ENCODE data around the gene TMEM132A. TPM values are rescaled to one million over a fixed set of nuclear protein-coding genes. Genes with fewer than 3 reads are reported as not detected.

The TMEM132A gene
- total RNA-seq, 2 donors from 2014 or later: 9.3 to 12.2 TPM

DNA sequence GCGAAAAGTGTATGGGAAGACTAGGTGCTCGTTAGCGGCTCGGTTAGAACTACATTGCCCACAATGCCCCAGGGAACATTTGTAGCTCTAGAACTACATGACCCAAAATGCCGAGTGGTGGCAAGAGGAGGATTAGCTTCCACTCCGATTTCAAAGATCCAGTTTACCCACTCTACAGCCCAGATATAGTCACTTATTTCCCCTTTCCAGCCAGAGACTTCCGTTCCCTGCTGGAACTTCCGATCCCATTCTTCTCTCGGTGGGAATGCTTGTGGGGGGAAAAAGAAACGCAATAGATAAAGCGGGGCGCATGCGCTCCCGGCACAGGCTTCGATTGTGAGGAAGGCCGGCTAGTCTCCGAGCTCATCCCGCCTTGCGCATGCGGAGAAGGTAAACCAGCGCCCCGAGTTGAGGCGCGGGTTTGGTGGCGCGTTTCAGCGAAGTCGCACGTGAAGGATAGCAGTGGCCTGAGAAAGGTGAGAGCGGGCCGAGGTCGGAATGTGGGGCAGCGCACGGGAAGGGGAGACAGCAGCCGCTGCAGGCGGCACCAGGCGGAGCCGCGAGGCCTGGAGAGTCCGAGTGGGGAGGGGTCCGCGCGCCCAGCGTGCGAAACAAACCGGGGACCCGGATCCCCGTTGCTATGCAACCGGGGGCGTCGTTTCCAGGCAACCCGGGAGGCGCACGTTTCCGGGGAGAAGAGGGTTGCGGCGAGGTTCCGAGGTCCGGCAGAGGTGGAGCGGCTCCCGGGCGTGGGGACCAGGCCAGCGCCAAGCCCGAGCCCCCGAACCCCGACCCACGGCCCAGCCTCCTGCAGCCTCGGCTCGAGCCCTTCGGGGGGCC is 10.2 kb upstream of the TMEM132A start, which contains the start of gene TMEM109:
TMEM109 (plus strand) TSS at position 366 of the 840 bp plus-strand sequence. CDS start 5,536 bp downstream, outside the sequence.
- TF ChIP-seq, protein P1, sequence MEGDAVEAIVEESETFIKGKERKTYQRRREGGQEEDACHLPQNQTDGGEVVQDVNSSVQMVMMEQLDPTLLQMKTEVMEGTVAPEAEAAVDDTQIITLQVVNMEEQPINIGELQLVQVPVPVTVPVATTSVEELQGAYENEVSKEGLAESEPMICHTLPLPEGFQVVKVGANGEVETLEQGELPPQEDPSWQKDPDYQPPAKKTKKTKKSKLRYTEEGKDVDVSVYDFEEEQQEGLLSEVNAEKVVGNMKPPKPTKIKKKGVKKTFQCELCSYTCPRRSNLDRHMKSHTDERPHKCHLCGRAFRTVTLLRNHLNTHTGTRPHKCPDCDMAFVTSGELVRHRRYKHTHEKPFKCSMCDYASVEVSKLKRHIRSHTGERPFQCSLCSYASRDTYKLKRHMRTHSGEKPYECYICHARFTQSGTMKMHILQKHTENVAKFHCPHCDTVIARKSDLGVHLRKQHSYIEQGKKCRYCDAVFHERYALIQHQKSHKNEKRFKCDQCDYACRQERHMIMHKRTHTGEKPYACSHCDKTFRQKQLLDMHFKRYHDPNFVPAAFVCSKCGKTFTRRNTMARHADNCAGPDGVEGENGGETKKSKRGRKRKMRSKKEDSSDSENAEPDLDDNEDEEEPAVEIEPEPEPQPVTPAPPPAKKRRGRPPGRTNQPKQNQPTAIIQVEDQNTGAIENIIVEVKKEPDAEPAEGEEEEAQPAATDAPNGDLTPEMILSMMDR (IDR thresholded peaks at IDR 0.05): peak in 3 of 7 experiments; percentile 24 to 30 (median 28)
- TF ChIP-seq POLR2A (IDR thresholded peaks at IDR 0.05): peak in 2 of 3 donors; percentile 67 to 72
- intact Hi-C loops (cut with DNase I): no loop called here
- ATAC-seq: peak; percentile 85
- Histone ChIP-seq H3K27ac (peak within 1 kb of the TSS; percentile 68 to 92 (median 86)), H3K36me3 (replicated peaks in 1 of 2; ENCODE audit: insufficient read depth in 1 of 2, low read depth in 2 of 2) (no peaks in the 10 kb centered on the region), H3K27me3 (no peaks in the 10 kb centered on the region), H3K4me1 (peaks cover 39% of the 10 kb centered on the region), H3K9me3 (no peaks in the 10 kb centered on the region), H3K4me3 (peak within 1 kb of the TSS; percentile 77 to 79)
- 1% methylated on average over 34 to 68 of the region's 70 CpGs for WGBS, 2 donors
- peak; percentile 81 to 90 (median 90) for DNase-seq

DNA sequence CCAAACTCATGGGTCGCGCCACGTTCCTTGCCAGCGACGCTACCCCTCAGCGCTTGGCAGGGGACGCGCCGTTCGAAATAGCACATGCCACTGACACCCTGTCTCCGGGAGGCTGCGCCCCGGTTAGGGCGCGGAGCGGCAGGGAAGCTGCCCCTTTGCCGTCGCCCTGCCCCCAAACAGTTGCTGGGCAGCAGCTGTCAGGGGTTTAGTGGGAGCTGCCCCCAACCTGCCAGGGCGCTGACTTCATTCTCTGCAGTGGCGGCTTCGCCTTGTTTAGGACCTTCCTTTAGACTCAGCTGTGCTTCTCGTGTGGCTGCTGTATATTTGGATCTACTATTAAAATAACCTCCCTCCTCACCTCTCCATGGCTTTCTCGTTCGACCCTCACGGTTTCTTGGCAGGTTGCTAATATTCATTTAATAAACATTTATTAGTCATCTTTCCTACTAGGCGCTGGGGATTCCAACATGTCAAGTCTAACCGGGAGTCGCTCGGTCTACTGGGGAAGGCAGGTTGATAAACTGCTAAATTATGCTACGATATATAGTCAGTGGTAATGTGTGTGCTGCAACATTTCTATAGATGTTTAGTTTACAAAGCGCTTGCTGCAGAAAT is 9.5 kb upstream of the TMEM132A start:
- TF ChIP-seq, protein P1 (IDR thresholded peaks at IDR 0.05): no peak
- TF ChIP-seq POLR2A (IDR thresholded peaks at IDR 0.05): no peak

GRCh38 chr11:60915248-60915914 is 8.9 kb upstream of the TMEM132A start:
- H3K4me1 ChIP-seq: peaks cover 39% of the 10 kb centered on the region
- DNase-seq: peak; percentile 50 to 68 (median 66)
- H3K27ac ChIP-seq: peak overlapping the region; percentile 50 to 92 (median 86)
- intact Hi-C loops (cut with DNase I): no loop called here
- ATAC-seq: peak; percentile 14
- peak overlapping the region in 1 of 2 donors; percentile 8 for H3K4me3 ChIP-seq
- TF ChIP-seq, protein P1 (IDR thresholded peaks at IDR 0.05): peak in 3 of 7 experiments; percentile 21 to 31 (median 24)
- TF ChIP-seq POLR2A (IDR thresholded peaks at IDR 0.05): no peak
- no peaks in the 10 kb centered on the region for H3K9me3 ChIP-seq
- H3K36me3 ChIP-seq (replicated peaks in 1 of 2; ENCODE audit: insufficient read depth in 1 of 2, low read depth in 2 of 2): peaks cover 1 to 5% of the 10 kb centered on the region in 2 donors
- 7 to 8% methylated on average over 17 of the region's 17 CpGs for WGBS, 2 donors
- H3K27me3 ChIP-seq: no peaks in the 10 kb centered on the region

More for the DNA sequence above, 9.5 kb upstream of the TMEM132A start:
- Histone ChIP-seq H3K9me3 (no peaks in the 10 kb centered on the region), H3K27me3 (no peaks in the 10 kb centered on the region), H3K36me3 (replicated peaks in 1 of 2; ENCODE audit: insufficient read depth in 1 of 2, low read depth in 2 of 2) (no peaks in the 10 kb centered on the region), H3K4me3 (peak overlapping the region; percentile 77 to 79), H3K4me1 (peaks cover 39% of the 10 kb centered on the region), H3K27ac (peak overlapping the region; percentile 68 to 92 (median 86))
- intact Hi-C loops (cut with DNase I): no loop called here
- DNase-seq (peak in 3 of 4 donors; percentile 32 to 50 (median 38)), ATAC-seq (peak; percentile 42)
- WGBS, 2 donors: 1% methylated on average over 13 to 30 of the region's 31 CpGs

GRCh38 chr11:60916669-60917206 is 7.5 kb upstream of the TMEM132A start:
- Histone ChIP-seq H3K36me3 (replicated peaks in 1 of 2; ENCODE audit: insufficient read depth in 1 of 2, low read depth in 2 of 2) (peaks cover 9 to 16% of the 10 kb centered on the region in 2 donors), H3K9me3 (no peaks in the 10 kb centered on the region), H3K27me3 (no peaks in the 10 kb centered on the region), H3K4me1 (peaks cover 39% of the 10 kb centered on the region), H3K27ac (no peak overlapping the region), H3K4me3 (no peak overlapping the region)
- 41 to 48% methylated on average over 3 of the region's 3 CpGs for WGBS, 2 donors
- DNase-seq: no peak
- no peak for TF ChIP-seq POLR2A (IDR thresholded peaks at IDR 0.05)
- TF ChIP-seq, protein P1 (IDR thresholded peaks at IDR 0.05): no peak
- no peak for ATAC-seq
- intact Hi-C loops (cut with DNase I): no loop called here
